H9 (cell line): Measurements from ENCODE around the gene SPOCD1. TPM values are rescaled to one million over a fixed set of nuclear protein-coding genes. Genes with fewer than 3 reads are reported as not detected.

Source experiments
- DNase-seq: peaks from one replicate; pipeline ENCODE4 v3.0.0-alpha.2; 2017
- H2AFZ ChIP-seq: one replicate; pipeline ENCODE4 v1.6.1; 2013; ENCODE audit warnings: mild to moderate bottlenecking, low read length, control low read depth, moderate library complexity
- H2AK5ac ChIP-seq: 2 replicates; pipeline ENCODE4 v1.6.1; 2013; ENCODE audit warnings: low read length, control low read depth, mixed read lengths; ENCODE audit not compliant: insufficient read length
- H2BK120ac ChIP-seq: one replicate; pipeline ENCODE4 v1.6.1; 2013; ENCODE audit warnings: low read depth, mild to moderate bottlenecking, low read length, control low read depth, inconsistent platforms; ENCODE audit not compliant: poor library complexity, severe bottlenecking
- H2BK12ac ChIP-seq: 2 replicates; pipeline ENCODE4 v1.6.1; 2013; ENCODE audit warnings: low read length, control low read depth, mixed read lengths, low read depth; ENCODE audit not compliant: insufficient read length
- H2BK15ac ChIP-seq: 2 replicates; pipeline ENCODE4 v1.6.1; 2013; ENCODE audit warnings: low read depth, low read length, control low read depth
- H2BK20ac ChIP-seq: one replicate; pipeline ENCODE4 v1.6.1; 2013; ENCODE audit warnings: low read depth, mild to moderate bottlenecking, low read length, control low read depth, inconsistent platforms; ENCODE audit not compliant: poor library complexity, severe bottlenecking
- H2BK5ac ChIP-seq: 2 replicates; pipeline ENCODE4 v1.6.1; 2013; ENCODE audit warnings: low read length, control low read depth, mixed read lengths; ENCODE audit not compliant: insufficient read length
- H3K14ac ChIP-seq: 2 replicates; pipeline ENCODE4 v1.6.1; 2013; ENCODE audit warnings: low read length, control low read depth; ENCODE audit not compliant: insufficient read depth
- H3K18ac ChIP-seq: 2 replicates; pipeline ENCODE4 v1.6.1; 2013; ENCODE audit warnings: low read depth, mild to moderate bottlenecking, mixed read lengths, low read length, control low read depth; ENCODE audit not compliant: insufficient read length
- H3K23ac ChIP-seq: 2 replicates; pipeline ENCODE4 v1.6.1; 2013; ENCODE audit warnings: low read length, control low read depth, mixed read lengths, low read depth; ENCODE audit not compliant: insufficient read length
- H3K23me2 ChIP-seq: 2 replicates; pipeline ENCODE4 v1.6.1; 2013; ENCODE audit warnings: low read depth, mild to moderate bottlenecking, mixed read lengths, low read length, control low read depth; ENCODE audit not compliant: insufficient read length, poor library complexity, severe bottlenecking
- H3K27ac ChIP-seq: 2 replicates; pipeline ENCODE4 v1.5.1; 2013; ENCODE audit warnings: low read length, control low read depth, mixed read lengths, low read depth; ENCODE audit not compliant: insufficient read length
- H3K27me3 ChIP-seq: 2 replicates; pipeline ENCODE4 v1.6.1; 2013; ENCODE audit warnings: low read length, control low read depth, inconsistent platforms; ENCODE audit not compliant: insufficient read depth
- H3K4ac ChIP-seq: 2 replicates; pipeline ENCODE4 v1.6.1; 2013; ENCODE audit warnings: low read depth, mild to moderate bottlenecking, control low read depth, inconsistent platforms, low read length, moderate library complexity
- H3K4me1 ChIP-seq: 2 replicates; pipeline ENCODE4 v1.6.1; 2013; ENCODE audit warnings: low read length, control low read depth, inconsistent platforms; ENCODE audit not compliant: insufficient read depth
- H3K4me2 ChIP-seq: 2 replicates; pipeline ENCODE4 v1.6.1; 2013; ENCODE audit warnings: low read length, control low read depth, mixed read lengths; ENCODE audit not compliant: insufficient read length, insufficient read depth
- H3K56ac ChIP-seq: 2 replicates; pipeline ENCODE4 v1.6.1; 2013; ENCODE audit warnings: low read depth, mild to moderate bottlenecking, mixed read lengths, low read length, control low read depth; ENCODE audit not compliant: insufficient read length
- H3K79me1 ChIP-seq: 2 replicates; pipeline ENCODE4 v1.6.1; 2013; ENCODE audit warnings: low read depth, mild to moderate bottlenecking, moderate library complexity, low read length, control low read depth, inconsistent platforms; ENCODE audit not compliant: insufficient read depth, poor library complexity, severe bottlenecking
- H3K79me2 ChIP-seq: 2 replicates; pipeline ENCODE4 v1.6.1; 2013; ENCODE audit warnings: low read length, control low read depth, inconsistent platforms; ENCODE audit not compliant: insufficient read depth
- H3K9ac ChIP-seq: 2 replicates; pipeline ENCODE4 v1.6.1; 2013; ENCODE audit warnings: low read length, control low read depth, mixed read lengths; ENCODE audit not compliant: insufficient read length; ENCODE audit errors: extremely low read depth
- H3K9me3 ChIP-seq: one replicate; pipeline ENCODE4 v1.6.1; 2013; ENCODE audit warnings: low read depth, low read length, inconsistent platforms; ENCODE audit not compliant: control insufficient read depth
- H3T11ph ChIP-seq: one replicate; pipeline ENCODE4 v1.6.1; 2013; ENCODE audit warnings: mild to moderate bottlenecking, low read length, control low read depth, inconsistent platforms
- H4K20me1 ChIP-seq: one replicate; pipeline ENCODE4 v1.6.1; 2013; ENCODE audit not compliant: control insufficient read depth, insufficient read length, insufficient read depth
- H4K5ac ChIP-seq: 2 replicates; pipeline ENCODE4 v1.6.1; 2013; ENCODE audit warnings: low read depth, mild to moderate bottlenecking, mixed read lengths, low read length, control low read depth; ENCODE audit not compliant: insufficient read length
- H4K8ac ChIP-seq: replicated peaks from 2 replicates; pipeline ENCODE4 v1.6.1; 2013; ENCODE audit warnings: low read length, control low read depth, mixed read lengths, low read depth; ENCODE audit not compliant: insufficient read length
- H4K91ac ChIP-seq: 2 replicates; pipeline ENCODE4 v1.6.1; 2013; ENCODE audit warnings: low read depth, mild to moderate bottlenecking, moderate library complexity, mixed read lengths, low read length, control low read depth; ENCODE audit not compliant: insufficient read length
- H3K27ac Mint-ChIP-seq, 3 experiments: 2 replicates in 2 of 3; 3 replicates in 1 of 3; pipeline ENCODE4 v1.8.0; 2020 to 2021; ENCODE audit warnings: mixed read lengths in 3 of 3, mild to moderate bottlenecking in 1 of 3, moderate library complexity in 1 of 3
- H3K27me3 Mint-ChIP-seq: 2 replicates; pipeline ENCODE4 v1.8.0; 2021; ENCODE audit warnings: low read depth, mild to moderate bottlenecking, moderate library complexity, mixed read lengths
- H3K36me3 Mint-ChIP-seq, 3 experiments: 2 replicates in 2 of 3; 3 replicates in 1 of 3; pipeline ENCODE4 v1.8.0; 2020 to 2021; ENCODE audit warnings: low read depth in 3 of 3, mixed read lengths in 3 of 3; ENCODE audit not compliant: insufficient read depth in 1 of 3
- H3K4me1 Mint-ChIP-seq, 2 experiments: 2 replicates each; pipeline ENCODE4 v1.8.0; 2020; ENCODE audit warnings: mixed read lengths in 2 of 2
- H3K4me3 Mint-ChIP-seq, 2 experiments: 2 replicates in 1 of 2; 3 replicates in 1 of 2; pipeline ENCODE4 v1.8.0; 2020 to 2021; ENCODE audit warnings: mild to moderate bottlenecking in 2 of 2, mixed read lengths in 2 of 2, moderate library complexity in 1 of 2
- H3K9me3 Mint-ChIP-seq, 2 experiments: 2 replicates in 1 of 2; 3 replicates in 1 of 2; pipeline ENCODE4 v1.8.0; 2020; ENCODE audit warnings: mild to moderate bottlenecking in 2 of 2, mixed read lengths in 2 of 2, moderate library complexity in 1 of 2
- WGBS: extraction: QIAGEN DNeasy Blood & Tissue Kit; methylation state at CpG from one replicate; pipeline ENCODE4 v1.1.7; 2013; ENCODE audit warnings: missing lambda C conversion rate, low lambda C conversion rate, mixed read lengths; ENCODE audit not compliant: insufficient read length; ENCODE audit errors: extremely low coverage; 5-methylcytosine and 5-hydroxymethylcytosine counted together
- total RNA-seq: library from RNA; stranded (reverse); gene quantifications from 2 replicates; pipeline ENCODE4 v1.2.1, GENCODE V29; 2021
- TF ChIP-seq, protein P1 (sequence below): fragments of 200-600 bp; sonication (generic); conservative IDR thresholded peaks from 3 replicates; pipeline ENCODE4 v1.8.0; 2021; ENCODE audit warnings: antibody characterized with exemption, mild to moderate bottlenecking

SPOCD1 gene
- total RNA-seq, 1 experiment from 2014 or later: 1.5 TPM

DNA sequence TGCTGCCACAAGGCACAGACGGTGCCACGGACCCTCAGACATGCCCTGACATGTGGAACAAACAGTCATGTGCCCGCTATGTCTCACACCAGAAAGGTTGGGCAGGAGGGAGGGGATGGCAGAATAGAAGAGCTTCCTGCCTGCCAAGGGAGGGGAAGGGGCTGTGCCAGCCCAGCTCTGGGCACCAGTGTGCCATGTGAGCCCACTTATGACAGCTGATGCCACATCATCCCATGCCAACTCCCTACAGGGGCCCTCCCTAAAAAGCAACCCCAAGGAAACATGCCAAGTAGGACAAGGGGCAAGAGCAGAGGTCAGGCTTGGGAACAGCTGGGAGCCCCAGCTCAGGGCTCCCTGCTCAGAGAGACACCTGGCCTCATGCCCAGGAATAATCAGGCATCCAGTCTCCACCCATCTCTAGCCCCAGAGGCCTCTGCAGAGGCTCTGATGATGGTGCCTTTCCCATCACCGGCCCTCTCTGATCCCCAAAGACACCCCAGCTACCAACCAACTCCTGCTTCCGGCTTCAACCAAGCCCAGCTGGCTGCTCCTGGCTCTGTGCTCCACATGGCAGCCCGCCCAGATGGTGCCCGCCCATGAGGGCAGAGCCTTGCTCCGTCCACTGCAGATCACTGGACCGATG is 62.0 kb downstream of the SPOCD1 start:
- Histone ChIP-seq H2BK120ac (no peak overlapping the region), H2BK12ac (no peak overlapping the region), H3K27ac (no peak overlapping the region), H3K79me2 (no peaks in the 10 kb centered on the region), H4K20me1 (no peaks in the 10 kb centered on the region), H2BK5ac (no peak overlapping the region), H3K4ac (no peak overlapping the region), H3T11ph (no peak overlapping the region), H4K91ac (no peak overlapping the region), H3K18ac (no peak overlapping the region), H3K23me2 (no peaks in the 10 kb centered on the region), H4K8ac (no peak overlapping the region), H3K4me1 (peaks cover 7% of the 10 kb centered on the region; the same call in 1 of the 2 replicates), H4K5ac (no peak overlapping the region), H3K9me3 (no peaks in the 10 kb centered on the region), H3K27me3 (no peaks in the 10 kb centered on the region), H3K79me1 (no peaks in the 10 kb centered on the region), H3K9ac (no peak overlapping the region), H3K56ac (no peak overlapping the region), H2BK20ac (no peak overlapping the region), H2BK15ac (no peak overlapping the region), H3K4me2 (no peak overlapping the region), H2AK5ac (no peak overlapping the region), H3K14ac (no peak overlapping the region; the same call in 1 of the 2 replicates), H2AFZ (no peak overlapping the region), H3K23ac (no peak overlapping the region)
- Mint-ChIP-seq H3K27ac (no peak overlapping the region), H3K4me1 (peaks cover 32 to 44% of the 10 kb centered on the region in 2 experiments), H3K36me3 (no peaks in the 10 kb centered on the region), H3K27me3 (0 out of 2 replicates have a peak, but pooled peaks cover 2% of the 10 kb centered on the region), H3K4me3 (no peak overlapping the region), H3K9me3 (no peaks in the 10 kb centered on the region; a peak in 1 of 5 replicates)
- TF ChIP-seq, protein P1, sequence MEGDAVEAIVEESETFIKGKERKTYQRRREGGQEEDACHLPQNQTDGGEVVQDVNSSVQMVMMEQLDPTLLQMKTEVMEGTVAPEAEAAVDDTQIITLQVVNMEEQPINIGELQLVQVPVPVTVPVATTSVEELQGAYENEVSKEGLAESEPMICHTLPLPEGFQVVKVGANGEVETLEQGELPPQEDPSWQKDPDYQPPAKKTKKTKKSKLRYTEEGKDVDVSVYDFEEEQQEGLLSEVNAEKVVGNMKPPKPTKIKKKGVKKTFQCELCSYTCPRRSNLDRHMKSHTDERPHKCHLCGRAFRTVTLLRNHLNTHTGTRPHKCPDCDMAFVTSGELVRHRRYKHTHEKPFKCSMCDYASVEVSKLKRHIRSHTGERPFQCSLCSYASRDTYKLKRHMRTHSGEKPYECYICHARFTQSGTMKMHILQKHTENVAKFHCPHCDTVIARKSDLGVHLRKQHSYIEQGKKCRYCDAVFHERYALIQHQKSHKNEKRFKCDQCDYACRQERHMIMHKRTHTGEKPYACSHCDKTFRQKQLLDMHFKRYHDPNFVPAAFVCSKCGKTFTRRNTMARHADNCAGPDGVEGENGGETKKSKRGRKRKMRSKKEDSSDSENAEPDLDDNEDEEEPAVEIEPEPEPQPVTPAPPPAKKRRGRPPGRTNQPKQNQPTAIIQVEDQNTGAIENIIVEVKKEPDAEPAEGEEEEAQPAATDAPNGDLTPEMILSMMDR: no peak
- WGBS: no CpG with 5 or more reads among the region's 9 CpGs
- DNase-seq: no peak
